GM19468 (cell line): ENCODE results near the gene SRGAP3.

Experiments
- ATAC-seq: cut with Tn5 transposase; IDR thresholded peaks from one replicate; pipeline ENCODE4 v1.9.1; 2021; ENCODE audit warnings: mild to moderate bottlenecking, moderate library complexity, moderate number of reproducible peaks; ENCODE audit not compliant: unreplicated experiment; ENCODE audit errors: extremely low read depth

Gene SRGAP3

DNA sequence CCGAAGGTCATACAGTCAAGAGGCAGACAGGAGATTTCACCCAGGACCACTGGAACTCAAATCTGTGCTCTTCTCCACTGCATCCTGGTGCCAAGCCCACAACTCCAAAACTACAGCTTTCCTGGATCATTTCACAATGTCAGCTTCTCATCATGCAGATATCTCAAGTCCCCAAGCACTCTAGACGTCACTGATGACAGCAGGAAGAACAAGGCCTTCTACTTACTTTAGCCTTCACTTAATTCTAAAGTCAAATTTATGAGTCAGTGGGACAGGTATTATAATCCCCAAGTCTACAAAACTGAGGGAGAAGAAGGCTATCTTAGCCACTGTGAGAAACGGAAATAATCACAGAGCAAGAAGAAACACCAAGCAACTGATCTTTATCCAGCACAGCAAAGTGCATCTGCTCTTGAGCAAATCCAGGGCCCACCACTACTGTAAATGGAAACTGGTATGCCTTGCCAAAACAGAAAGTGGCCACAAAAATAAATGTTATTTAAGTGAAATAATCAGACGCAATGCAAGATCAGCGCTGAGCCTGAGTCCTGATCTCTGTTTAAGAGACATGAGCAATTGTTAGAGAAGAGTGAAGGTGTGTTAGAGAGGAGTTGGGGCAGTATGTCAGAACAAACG is 287.1 kb downstream of the SRGAP3 start:
- no peak for ATAC-seq

DNA sequence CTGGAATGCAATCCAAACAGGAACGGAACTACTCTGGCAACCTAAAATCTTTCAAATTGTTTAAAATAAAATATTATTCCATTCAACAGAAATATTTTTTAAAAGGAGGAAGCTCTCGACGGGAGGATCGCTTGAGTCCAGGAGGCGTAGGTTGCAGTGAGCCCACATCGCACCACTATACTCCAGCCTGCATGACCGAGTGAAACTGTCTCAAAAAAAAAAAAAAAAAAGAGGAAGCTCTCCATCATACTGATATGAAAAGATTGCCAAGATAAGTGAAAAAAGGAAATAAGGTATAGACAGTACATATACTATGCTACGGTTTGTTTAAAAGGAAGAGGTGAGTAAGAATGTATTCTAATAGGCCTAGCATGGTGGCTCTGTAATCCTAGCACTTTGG is 289.8 kb downstream of the SRGAP3 start:
- ATAC-seq, result no peak

DNA sequence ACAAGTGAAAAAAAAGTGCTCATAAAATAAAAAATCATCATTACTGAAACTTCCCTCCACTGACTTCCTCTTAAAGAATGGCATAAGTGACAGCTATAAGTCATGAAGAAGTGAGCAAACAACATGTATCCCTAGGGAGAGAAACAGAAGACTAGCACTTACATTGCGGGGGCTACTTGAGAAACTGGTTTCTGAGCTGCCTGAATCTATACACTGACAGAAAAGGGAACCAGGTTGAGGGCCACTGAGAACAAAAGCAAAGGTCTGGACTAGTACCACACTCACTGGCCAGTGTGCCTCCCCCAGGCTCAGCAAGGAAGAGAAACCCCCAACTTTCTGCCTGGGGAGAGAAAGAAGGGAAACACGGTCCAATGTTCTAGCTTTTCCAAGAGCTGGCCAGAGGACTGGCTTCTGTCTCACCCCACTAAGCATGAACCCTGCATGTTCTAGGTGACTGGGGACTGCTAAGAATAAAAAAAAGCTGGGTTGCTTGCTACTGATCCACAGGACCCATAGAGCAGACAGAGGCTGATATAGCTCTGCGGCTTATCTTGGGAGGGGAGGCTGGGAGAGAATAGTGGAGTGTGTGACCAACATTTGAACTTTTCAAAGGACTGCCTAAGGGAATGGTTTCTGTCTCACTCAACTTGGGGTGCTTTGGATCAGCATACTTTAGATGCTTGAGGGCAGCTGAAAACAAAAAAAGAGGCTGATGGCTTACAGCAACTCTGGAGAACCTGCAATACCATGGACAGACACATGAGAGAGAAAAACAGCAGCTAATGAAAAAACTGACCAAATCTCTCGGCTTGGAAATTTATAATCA is 294.3 kb downstream of the SRGAP3 start:
- no peak for ATAC-seq

DNA sequence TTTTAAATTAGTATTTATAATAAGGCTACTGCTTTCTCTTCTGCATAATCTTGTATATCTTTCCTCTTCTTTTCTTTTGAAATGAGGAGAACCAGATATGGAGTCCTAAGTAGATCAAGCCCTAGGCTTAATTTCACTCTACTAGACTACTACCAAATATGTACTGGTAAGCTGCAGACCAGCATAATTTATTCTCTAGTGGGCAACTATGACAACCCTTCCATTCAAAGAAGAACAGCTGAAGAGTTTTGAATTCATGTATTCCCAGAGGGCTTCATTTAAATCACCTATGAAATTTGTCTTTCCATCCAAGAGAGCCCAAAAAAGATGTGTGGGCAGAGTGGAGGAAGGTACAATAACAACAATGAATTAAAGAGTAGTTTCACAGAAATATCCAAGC is 296.1 kb downstream of the SRGAP3 start:
- ATAC-seq, result no peak

DNA sequence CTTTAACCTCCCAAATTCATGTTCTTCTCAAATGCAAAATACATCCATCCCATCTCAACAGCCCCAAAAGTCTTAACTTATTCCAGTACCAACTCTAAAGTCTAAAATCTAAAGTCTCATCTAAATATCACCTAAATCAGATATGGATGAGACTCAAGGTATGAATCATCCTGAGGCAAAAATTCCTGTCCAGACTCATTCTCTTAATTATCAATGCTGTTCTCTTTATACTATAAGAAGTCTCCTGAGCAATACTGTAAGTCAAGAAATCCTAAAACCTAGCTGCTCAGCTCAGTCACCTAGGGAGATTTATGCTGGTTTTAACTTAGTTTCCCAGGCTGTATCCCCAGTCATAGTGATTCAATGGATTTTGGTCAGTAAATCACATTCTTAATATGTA is 297.3 kb downstream of the SRGAP3 start:
- no peak for ATAC-seq

DNA sequence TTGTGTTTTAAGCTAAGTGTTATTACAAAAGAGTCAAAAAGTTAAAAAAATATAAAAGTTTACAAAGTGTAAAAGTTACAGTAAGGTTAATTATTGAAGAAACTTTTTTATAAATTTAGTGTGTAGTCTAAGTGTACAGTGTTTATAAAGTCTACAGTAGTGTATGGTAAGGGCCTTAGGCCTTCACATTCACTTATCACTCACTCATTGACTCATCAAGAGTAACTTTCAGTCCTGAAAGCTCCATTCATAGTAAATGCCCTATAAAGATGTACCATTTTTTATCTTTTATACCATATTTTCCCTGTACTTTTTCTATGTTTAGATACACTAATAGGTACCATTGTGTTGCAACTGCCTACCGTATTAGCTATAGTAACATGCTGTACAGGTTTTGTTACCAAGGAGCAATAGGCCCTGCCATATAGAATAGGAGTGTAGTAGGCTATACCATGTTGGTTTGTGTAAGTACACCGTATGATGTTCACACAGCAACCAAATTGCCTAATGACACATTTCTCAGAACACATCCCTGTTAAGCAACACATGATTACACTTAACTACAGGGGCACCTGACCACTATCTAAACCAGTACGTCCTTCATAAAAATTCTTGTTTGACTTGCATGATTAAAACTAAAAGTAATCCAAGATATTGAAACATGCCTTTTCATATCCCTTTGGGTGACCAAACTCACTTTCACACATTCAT is 303.4 kb downstream of the SRGAP3 start:
- ATAC-seq, result no peak

DNA sequence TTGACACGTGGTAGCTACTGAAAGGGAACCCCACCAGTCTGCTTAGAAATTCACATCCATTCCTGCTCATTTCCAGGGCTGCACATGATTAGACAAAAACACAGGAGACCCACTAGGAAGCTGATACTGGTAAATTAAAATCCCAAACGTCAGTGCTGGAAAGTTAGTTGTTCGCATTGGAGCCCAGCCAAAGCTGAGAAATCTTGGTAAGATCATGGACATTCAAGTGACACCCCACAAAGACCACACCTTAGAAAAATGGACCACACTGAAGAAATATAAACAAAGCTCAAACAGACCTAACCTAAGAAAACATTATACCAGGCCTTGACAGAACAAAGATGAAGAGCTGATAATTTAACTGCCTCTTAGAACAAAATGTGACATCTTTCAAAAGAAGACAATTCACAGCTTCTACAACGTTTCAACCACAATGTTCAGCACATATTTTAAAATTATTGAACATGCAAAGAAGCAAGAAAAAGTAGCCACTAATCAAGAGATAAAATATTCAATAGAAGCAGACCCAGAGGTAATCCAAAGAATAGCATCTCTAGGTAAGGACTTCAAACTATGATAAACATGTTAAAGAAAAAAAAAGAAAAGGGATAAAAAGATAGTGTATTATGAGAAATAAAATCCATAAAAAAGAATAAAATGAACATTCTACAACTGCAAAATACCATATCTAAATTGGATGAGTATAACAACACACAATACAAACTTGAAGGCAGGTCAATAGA is 306.5 kb downstream of the SRGAP3 start:
- no peak for ATAC-seq

DNA sequence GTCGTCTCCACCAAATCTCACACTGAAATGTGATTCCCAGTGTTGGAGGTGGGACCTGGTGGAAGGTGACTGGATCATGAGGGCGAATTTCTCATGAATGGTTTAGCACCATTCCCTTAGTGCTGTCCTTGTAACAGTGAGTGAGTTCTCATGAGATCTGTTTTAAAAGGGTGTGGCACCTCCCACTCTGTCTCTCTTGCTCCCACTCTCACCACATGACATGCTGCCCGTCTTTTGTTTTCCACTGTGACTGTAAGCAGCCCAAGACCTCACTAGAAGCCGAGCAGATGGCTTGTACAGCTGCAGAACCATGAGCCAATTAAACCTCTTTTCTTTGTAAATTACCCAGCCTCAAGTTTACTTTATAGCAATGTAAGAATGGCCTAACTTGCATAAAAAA is 307.3 kb downstream of the SRGAP3 start:
- ATAC-seq, result no peak

DNA sequence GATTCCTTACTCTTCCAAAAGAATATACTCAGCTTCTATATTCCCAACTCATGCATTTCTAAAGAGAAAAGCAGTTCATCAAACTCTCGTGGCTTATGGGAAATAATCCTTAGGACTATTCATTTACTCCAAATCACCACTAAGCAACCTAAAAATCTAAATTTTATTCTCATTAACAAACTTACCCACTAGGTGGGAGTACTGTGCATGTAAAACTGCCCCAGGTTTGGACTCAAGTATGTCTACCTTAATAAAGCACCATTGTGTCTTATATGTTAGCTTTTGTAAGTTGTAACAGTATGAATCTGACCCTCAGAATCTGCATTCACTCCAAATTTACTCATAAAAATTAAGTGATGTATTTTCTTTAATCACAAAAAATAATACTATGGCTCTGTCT is 311.4 kb downstream of the SRGAP3 start:
- ATAC-seq, result no peak

DNA sequence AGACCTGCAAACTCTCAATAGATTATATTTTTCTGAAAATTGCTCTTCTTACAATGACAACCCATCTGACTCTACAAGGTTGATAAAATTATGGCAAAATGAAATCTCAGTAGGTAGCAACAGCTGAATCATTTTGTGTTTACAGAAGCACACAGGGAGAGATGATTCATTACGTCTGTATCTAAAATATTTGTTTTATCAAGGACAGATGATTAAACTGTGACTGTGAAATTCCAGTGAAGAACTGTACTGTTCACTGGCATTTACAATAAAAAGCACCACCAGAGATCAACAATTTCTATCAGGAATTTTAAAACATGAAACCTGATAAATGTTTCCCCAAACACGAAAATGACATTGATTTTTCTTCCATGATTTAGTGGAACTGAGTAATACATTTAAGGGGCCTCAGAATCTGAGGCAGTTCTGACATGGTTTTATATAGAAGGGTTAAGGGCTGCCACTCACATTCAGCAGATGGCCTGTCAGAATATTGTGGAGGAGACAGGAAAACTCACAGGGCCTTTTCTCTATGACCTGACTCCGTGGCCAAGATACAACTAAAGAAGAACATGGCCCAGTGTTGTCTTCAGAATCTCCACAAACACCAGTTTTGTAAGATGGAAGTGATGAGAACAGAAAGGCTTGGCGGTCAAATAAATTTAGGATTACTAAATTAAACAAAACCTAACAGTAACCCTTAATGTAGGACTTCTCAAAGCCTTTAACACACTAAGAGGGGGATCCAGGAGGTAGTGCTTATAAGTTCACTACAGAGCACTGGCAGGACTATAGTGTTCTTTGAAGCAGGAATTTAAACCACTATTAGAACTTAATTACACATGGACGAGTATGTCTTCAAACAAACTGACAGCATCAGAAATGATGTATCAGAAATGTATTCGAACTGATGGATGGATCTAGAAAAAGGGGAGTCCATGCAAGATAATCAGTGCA is 312.1 kb downstream of the SRGAP3 start:
- ATAC-seq, result no peak

DNA sequence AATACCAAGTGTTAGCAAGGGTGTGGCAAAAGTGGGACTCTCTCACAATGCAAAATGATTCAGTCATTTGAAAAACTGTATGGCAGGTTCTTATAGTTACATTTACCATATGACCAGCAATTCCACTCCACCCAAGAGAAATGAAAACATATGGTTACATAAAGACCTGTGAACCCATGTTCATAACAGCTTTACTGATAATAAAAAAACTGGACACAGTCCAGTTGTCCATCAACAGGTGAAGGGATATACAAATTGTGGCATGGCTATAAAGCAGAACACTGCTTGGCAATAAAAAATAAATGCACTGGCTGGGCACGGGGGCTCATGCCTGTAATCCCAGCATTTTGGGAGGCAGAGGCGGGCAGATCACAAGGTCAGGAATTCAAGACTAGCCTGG is 316.9 kb downstream of the SRGAP3 start:
- no peak for ATAC-seq

DNA sequence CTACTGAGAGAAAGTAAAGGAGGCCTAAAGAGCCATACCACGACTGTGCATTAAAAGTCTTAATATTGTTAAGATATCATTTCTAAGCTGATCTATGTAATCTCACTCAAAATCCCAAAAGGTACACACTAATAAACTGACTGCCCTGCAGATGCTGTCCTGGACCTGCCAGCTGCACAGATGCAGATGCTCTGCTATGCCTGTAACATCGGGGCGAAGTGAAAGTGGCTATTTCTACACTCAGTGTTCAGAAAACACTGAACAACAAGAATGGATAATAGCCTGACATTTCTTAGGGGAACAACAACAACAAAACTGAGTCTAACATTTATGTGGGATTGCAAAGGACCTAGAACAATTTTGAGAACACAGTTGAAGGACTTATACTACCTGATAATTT is 318.1 kb downstream of the SRGAP3 start:
- ATAC-seq, result no peak
